Measurements from ENCODE around the gene FAM131C.
"Not testable (repeated sequence)": the region's sequence is repeated elsewhere in the genome, so short reads cannot be mapped to it uniquely, and the experiment has no call there.

FAM131C gene

GRCh38 chr1:16028237-16029002, 45.0 kb downstream of the FAM131C start:
- no peak overlapping the region for H3K27ac ChIP-seq
- H3K4me3 ChIP-seq: no peak overlapping the region
- no peak for DNase-seq (ENCODE audit: low spot score)
- TF ChIP-seq CTCF (IDR thresholded peaks at IDR 0.05): no peak

DNA sequence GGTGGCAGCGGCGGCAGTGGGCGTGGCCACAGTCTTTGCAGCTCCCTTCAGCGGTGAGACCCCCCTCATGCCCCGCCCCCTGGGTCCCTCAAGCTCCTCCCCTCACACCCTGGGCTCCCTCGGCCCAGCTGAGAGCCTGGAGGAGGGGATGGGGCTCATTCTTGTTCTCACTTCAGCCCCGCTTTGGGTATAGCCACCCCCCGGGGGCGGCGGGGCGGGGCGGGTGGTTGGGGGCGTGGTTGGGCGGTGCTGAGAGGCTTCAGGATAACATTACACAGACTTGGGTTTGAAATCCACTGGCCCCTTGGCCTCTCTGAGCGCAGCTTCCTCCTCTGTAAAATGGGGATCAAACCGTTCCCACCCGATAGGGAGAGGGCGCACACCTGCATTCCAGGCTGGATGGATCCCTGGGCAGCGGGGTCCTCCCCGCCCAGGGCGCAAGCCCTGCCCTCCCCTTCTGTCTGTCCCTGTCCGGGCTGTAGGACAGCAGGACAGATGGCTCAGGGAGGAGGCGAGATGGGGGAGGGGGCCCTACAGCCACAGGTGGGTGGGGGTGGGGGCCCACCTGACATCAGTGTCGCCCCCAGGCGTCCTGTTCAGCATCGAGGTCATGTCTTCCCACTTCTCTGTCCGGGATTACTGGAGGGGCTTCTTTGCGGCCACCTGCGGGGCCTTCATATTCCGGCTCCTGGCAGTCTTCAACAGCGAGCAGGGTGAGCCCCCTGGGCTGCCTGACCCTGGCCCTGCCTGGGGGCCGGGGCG, 46.5 kb downstream of the FAM131C start:
- no peak for DNase-seq (ENCODE audit: low spot score)
- peak overlapping the region in 1 of 2 donors; percentile 32 for H3K27ac ChIP-seq
- peak overlapping the region; percentile 63 for H3K4me3 ChIP-seq
- no peak for TF ChIP-seq CTCF (IDR thresholded peaks at IDR 0.05)

GRCh38 chr1:16026302-16026701, 47.1 kb downstream of the FAM131C start:
- H3K27ac ChIP-seq; H3K4me3 ChIP-seq; DNase-seq (ENCODE audit: low spot score): not testable (repeated sequence)

DNA sequence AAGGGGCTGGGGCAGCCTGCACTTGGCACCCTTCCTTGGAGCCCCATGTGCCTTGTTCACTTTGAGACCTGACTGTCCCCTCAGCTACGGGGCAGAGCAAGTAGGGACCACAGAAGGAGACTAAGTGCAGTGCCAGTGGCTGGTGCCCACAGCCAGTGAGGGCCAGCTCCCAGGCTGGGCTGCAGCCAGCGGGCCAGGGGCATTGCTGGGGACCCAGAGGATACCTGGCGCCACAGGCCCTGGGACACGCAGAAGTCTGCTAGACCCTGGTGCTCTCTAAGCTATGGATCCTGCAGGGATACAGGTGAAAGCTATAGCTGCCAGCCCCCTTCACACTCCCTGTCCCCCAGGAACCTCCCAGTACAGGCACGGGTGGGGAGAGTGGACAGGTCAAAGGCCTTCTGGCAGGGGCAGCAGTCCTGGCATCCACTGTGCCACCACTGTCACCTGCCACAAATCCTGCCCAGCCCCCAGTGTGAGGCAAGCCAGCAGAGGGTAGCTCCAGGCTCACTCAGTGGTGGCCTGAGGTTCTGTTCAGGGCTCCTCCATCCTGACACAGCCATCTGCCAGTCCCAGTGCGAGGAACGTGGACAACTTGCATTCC, 50.3 kb downstream of the FAM131C start:
- Histone ChIP-seq H3K4me3 (no peak overlapping the region), H3K27ac (no peak overlapping the region)
- no peak for TF ChIP-seq CTCF (IDR thresholded peaks at IDR 0.05)
- DNase-seq (ENCODE audit: low spot score): no peak

- Histone ChIP-seq H3K4me3 (no peak overlapping the region), H3K27ac (no peak overlapping the region)
- DNase-seq (ENCODE audit: low spot score): no peak
- TF ChIP-seq CTCF (IDR thresholded peaks at IDR 0.05): no peak
These were observed 51.1 kb downstream of the FAM131C start for GRCh38 chr1:16022393-16022792.

DNA sequence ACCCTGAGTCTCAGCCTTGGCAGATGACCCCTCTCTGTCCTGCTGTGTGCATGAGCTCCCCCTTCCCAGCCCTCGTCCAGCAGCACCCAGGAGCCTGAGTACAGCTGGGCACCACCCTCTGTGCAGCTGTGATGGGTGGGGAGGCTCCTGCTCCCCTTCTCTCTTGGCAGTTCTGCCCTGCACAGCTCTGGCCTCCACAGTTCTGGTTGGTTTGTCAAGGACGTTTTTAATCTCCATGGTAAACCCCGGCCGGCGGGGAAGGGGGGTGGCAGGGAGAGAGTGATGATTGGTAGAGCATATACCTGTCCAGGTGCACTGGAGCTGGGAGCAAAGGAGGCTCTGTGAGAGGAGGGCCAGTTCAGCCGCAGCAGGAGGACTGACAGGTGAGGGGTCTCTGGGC, 51.8 kb downstream of the FAM131C start, which contains the start of gene CLCNKA:
CLCNKA (plus strand) TSS at position 356 of the 400 bp plus-strand sequence. CDS start 584 bp downstream, outside the sequence.
- TF ChIP-seq CTCF (IDR thresholded peaks at IDR 0.05): no peak
- no peak within 1 kb of the TSS for H3K27ac ChIP-seq
- DNase-seq (ENCODE audit: low spot score): no peak
- H3K4me3 ChIP-seq: no peak within 1 kb of the TSS

GRCh38 chr1:16020878-16021277, 52.6 kb downstream of the FAM131C start:
- peak overlapping the region; percentile 98 for H3K27ac ChIP-seq
- H3K4me3 ChIP-seq; DNase-seq (ENCODE audit: low spot score): not testable (repeated sequence)
